ENCODE results near the gene MS4A4E.
A peak's percentile ranks its signal among the peaks of the same experiment; 100 is the strongest.

MS4A4E gene

DNA sequence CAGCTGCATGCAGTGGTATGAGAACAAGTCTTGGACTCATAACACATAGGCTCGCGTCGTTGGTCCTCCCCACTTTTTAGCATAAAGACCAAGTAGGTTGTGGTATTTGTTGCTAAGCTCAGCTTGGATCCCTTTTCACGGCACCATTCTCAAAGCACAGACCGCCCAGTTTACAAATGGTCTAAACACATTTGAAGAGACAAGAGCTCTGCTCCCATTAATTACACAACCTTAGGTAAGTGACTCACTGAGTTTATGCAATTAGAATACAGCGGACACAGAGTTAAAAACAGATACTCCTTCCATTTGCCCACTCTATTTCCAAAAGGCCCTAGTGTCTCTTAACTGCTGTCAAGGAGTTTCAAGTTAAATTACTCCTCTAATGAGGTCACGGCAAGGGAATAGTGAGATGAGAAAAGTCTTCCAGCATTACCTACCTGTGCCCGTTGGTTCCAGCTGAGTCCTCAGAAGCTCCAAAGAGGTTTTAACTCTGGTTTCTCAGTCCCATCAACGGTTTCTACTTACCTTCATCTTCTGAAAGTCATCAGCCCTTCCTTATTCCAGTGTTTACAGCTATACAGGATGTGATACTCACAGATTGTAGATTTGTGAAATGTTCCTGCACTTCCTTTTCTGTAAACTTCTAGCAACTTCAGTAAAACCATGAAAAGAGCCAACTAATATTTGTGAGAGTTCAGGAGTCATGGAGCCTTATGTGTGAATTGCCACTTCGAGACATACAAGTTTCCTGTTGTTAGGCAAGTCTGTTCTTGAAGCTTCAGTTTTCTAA is 60.2 kb downstream of the MS4A4E start, which contains the start of gene MS4A6A:
Gene MS4A6A, minus strand, starts transcription at position 543 of the 790 bp plus-strand sequence. CDS start 1,356 bp downstream, outside the sequence.
- no peak for DNase-seq (ENCODE audit: low read depth)
- TF ChIP-seq, protein P1, sequence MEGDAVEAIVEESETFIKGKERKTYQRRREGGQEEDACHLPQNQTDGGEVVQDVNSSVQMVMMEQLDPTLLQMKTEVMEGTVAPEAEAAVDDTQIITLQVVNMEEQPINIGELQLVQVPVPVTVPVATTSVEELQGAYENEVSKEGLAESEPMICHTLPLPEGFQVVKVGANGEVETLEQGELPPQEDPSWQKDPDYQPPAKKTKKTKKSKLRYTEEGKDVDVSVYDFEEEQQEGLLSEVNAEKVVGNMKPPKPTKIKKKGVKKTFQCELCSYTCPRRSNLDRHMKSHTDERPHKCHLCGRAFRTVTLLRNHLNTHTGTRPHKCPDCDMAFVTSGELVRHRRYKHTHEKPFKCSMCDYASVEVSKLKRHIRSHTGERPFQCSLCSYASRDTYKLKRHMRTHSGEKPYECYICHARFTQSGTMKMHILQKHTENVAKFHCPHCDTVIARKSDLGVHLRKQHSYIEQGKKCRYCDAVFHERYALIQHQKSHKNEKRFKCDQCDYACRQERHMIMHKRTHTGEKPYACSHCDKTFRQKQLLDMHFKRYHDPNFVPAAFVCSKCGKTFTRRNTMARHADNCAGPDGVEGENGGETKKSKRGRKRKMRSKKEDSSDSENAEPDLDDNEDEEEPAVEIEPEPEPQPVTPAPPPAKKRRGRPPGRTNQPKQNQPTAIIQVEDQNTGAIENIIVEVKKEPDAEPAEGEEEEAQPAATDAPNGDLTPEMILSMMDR (IDR thresholded peaks at IDR 0.05; ENCODE audit: control insufficient read depth, insufficient read depth, low read depth, low read length, missing control alignments): no peak
- no peak within 1 kb of the TSS for H3K4me3 ChIP-seq (ENCODE audit: control insufficient read depth, low read depth, low read length)

DNA sequence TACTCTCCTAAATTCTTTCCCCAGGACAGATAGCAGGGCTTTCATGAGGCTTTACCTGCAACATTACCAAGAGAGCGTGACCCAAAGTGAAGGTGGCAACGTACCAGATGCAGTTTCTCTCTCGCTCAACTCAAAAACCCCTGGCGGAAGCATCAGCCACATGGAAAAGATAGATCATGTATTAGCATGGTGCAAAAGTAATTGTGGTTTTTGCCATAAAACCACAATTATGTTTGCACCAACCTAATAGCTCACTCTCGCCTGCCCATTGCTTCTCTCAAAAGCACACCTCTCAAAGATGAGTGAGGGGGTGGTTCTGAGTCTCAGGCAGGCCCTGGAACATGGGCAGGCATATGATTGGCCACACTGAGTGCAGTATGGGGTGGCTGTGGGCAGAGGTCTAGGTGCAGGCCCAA is 67.1 kb downstream of the MS4A4E start:
- DNase-seq (ENCODE audit: low read depth): no peak
- no peak overlapping the region for H3K4me3 ChIP-seq (ENCODE audit: control insufficient read depth, low read depth, low read length)
- TF ChIP-seq, protein P1 (IDR thresholded peaks at IDR 0.05; ENCODE audit: control insufficient read depth, insufficient read depth, low read depth, low read length, missing control alignments): no peak

DNA sequence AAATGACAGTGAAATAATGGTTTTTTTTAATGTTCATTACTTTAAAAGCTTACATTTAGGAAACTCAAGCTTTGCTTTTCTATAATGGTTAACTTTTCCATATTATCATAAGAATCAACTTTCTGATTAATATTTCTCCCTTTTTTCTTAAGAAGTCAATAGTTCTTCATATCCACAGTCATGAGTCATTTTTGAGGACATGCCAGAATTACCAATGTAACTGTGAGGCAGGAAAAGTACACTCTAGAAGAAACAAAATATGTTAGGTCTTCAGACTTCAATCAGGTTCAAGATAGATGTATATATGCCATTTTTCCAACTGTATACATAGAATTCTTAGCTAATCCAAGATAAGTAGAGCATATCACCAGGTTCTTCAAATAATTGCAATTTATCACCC is 70.9 kb downstream of the MS4A4E start:
- no peak overlapping the region for H3K4me3 ChIP-seq (ENCODE audit: control insufficient read depth, low read depth, low read length)
- TF ChIP-seq, protein P1 (IDR thresholded peaks at IDR 0.05; ENCODE audit: control insufficient read depth, insufficient read depth, low read depth, low read length, missing control alignments): no peak
- no peak for DNase-seq (ENCODE audit: low read depth)

DNA sequence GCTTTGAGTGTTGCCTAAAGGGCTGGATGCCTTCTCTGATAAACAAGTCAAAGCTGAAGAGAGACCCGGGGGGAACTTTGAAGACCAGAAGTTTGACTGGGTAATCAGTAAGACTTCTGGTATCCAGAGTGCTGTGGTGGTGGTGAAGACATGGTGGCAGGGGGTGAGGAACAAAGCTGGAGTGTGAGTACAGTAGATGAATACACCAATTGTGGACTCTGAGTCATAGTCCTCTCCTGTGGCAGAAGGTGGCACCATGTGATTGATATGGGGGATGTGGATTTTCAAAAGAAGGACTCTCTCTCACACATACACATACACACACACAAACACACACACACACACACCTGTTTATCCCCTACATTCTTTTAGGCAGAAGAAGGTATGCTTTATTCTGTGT is 72.4 kb downstream of the MS4A4E start:
- DNase-seq (ENCODE audit: low read depth): no peak
- TF ChIP-seq, protein P1 (IDR thresholded peaks at IDR 0.05; ENCODE audit: control insufficient read depth, insufficient read depth, low read depth, low read length, missing control alignments): no peak
- H3K4me3 ChIP-seq (ENCODE audit: control insufficient read depth, low read depth, low read length): no peak overlapping the region

DNA sequence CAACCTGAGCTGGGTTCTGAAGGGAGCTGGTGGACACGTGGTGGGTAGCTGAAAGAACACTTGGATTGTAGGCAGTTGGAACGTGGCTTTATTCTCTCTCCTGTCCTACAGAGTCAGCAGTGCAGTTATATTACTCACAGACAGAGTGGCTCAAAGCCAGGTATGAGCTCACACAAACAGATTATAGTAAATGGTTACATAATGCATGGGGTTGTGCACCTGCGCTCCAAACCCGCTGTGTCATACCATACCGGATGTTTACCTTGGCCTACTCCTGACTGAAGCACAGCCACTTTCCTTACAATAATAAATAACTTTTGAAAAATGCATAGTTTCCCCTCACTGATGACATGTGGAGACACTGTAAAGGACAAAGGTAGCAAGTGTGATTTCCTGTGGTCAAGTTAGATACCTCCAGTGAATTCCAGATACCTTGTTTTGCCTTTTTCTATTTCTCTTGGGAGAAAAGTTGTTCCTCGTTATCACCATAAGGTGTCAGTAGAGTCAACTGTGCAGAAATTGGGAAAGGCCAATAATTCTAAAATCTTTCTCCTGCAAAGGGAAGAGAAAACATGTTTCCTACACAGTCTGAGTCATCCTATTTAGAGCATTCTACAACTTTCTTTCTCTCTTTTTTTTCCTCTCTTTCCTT is 73.5 kb downstream of the MS4A4E start:
- no peak overlapping the region for H3K4me3 ChIP-seq (ENCODE audit: control insufficient read depth, low read depth, low read length)
- no peak for DNase-seq (ENCODE audit: low read depth)
- TF ChIP-seq, protein P1 (IDR thresholded peaks at IDR 0.05; ENCODE audit: control insufficient read depth, insufficient read depth, low read depth, low read length, missing control alignments): peak; percentile 12

DNA sequence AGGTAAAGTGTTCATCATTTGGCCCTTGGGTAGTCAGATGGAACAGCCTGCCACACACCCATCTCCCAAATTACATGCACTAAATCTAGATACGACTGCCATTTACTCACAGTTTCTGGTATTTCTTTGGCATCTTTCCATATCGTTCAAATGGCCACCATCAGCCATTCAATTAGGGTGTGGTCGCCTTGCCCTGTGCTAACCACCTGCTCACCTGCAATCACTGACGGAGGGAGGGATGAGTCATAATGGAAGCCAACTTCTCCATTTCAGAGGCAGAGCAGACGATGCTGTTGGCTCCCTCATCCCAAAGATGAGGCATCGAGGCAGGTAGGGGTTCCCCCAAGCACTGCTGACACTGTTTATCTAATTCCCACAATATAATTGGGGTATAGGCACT is 74.6 kb downstream of the MS4A4E start:
- no peak overlapping the region for H3K4me3 ChIP-seq (ENCODE audit: control insufficient read depth, low read depth, low read length)
- no peak for DNase-seq (ENCODE audit: low read depth)
- TF ChIP-seq, protein P1 (IDR thresholded peaks at IDR 0.05; ENCODE audit: control insufficient read depth, insufficient read depth, low read depth, low read length, missing control alignments): no peak

Measured in AG09309 (cell line).